ENCODE measurements around the gene NEURL1. TPM values are rescaled to one million over a fixed set of nuclear protein-coding genes. Genes with fewer than 3 reads are reported as not detected.

The NEURL1 gene
- total and polyA plus RNA-seq, 2 donors (not counting 3 experiments of a cell fraction or from before 2014, with no cell fraction given) = 0.06 to 0.22 TPM

GRCh38 chr10:103512591-103513379 is 19.3 kb downstream of the NEURL1 start:
- no peak for FAIRE-seq
- no peak for TF ChIP-seq CTCF (IDR thresholded peaks at IDR 0.05; ENCODE audit: extremely low read depth in 1 of 2, insufficient read depth in 1 of 2, low read depth in 1 of 2, low read length in 2 of 2)
- H3K4me1 ChIP-seq (ENCODE audit: control insufficient read depth, extremely low read depth, insufficient read depth, low read length) = peaks cover 8% of the 10 kb centered on the region
- peaks cover 0 to 1% of the 10 kb centered on the region in 2 experiments for H3K27me3 ChIP-seq (ENCODE audit: control insufficient read depth in 2 of 2, insufficient read depth in 2 of 2, low read length in 2 of 2)
- no peak overlapping the region for H3K9ac ChIP-seq (replicated peaks; ENCODE audit: extremely low read depth, insufficient read depth, low read length)
- dilution Hi-C loops (cut with MboI; ENCODE audit: extremely low pct_ligation_motif_present, low sequenced_read_pairs) = no loop called here
- H3K27ac ChIP-seq (ENCODE audit: insufficient read depth, low read depth, low read length) = no peak overlapping the region
- no peaks in the 10 kb centered on the region for H3K36me3 ChIP-seq (ENCODE audit: control insufficient read depth in 2 of 2, extremely low read depth in 1 of 2, insufficient read depth in 2 of 2, low read length in 2 of 2)
- no peaks in the 10 kb centered on the region for H3K9me3 ChIP-seq (replicated peaks; ENCODE audit: control insufficient read depth, insufficient read depth, low read length)
- no peak overlapping the region for H2AFZ ChIP-seq (ENCODE audit: low read depth, low read length)
- H3K9me1 ChIP-seq (replicated peaks; ENCODE audit: control insufficient read depth, extremely low read depth, insufficient read depth, low read length) = no peaks in the 10 kb centered on the region
- H3K4me3 ChIP-seq (replicated peaks in 1 of 3; ENCODE audit: insufficient read depth in 1 of 3, low read depth in 1 of 3, low read length in 3 of 3) = no peak overlapping the region
- no peak overlapping the region for H3K4me2 ChIP-seq (ENCODE audit: insufficient read depth, low read length)
- CTCF ChIA-PET = no interaction called here
- BruUV-seq (replicated peaks) = no TSS peak
- POLR2A ChIA-PET = no interaction called here
- no peaks in the 10 kb centered on the region for H3K79me2 ChIP-seq (ENCODE audit: control insufficient read depth, insufficient read depth, low read length)
- H4K20me1 ChIP-seq (replicated peaks; ENCODE audit: control insufficient read depth, extremely low read depth, insufficient read depth, low read length) = no peaks in the 10 kb centered on the region
- no peak for DNase-seq (ENCODE audit: low read depth, low spot score)
- intact Hi-C loops (cut with micrococcal nuclease) = no loop called here

GRCh38 chr10:103513380-103514060 is 20.0 kb downstream of the NEURL1 start:
- dilution Hi-C loops (cut with MboI; ENCODE audit: extremely low pct_ligation_motif_present, low sequenced_read_pairs) = no loop called here
- Histone ChIP-seq H3K4me3 (replicated peaks in 1 of 3; ENCODE audit: insufficient read depth in 1 of 3, low read depth in 1 of 3, low read length in 3 of 3) (no peak overlapping the region), H3K27ac (ENCODE audit: insufficient read depth, low read depth, low read length) (no peak overlapping the region), H3K36me3 (ENCODE audit: control insufficient read depth in 2 of 2, extremely low read depth in 1 of 2, insufficient read depth in 2 of 2, low read length in 2 of 2) (no peaks in the 10 kb centered on the region), H3K9me3 (replicated peaks; ENCODE audit: control insufficient read depth, insufficient read depth, low read length) (no peaks in the 10 kb centered on the region), H2AFZ (ENCODE audit: low read depth, low read length) (no peak overlapping the region), H3K27me3 (ENCODE audit: control insufficient read depth in 2 of 2, insufficient read depth in 2 of 2, low read length in 2 of 2) (peaks cover 0 to 1% of the 10 kb centered on the region in 2 experiments), H3K9me1 (replicated peaks; ENCODE audit: control insufficient read depth, extremely low read depth, insufficient read depth, low read length) (no peaks in the 10 kb centered on the region), H3K4me2 (ENCODE audit: insufficient read depth, low read length) (no peak overlapping the region), H3K79me2 (ENCODE audit: control insufficient read depth, insufficient read depth, low read length) (no peaks in the 10 kb centered on the region), H3K9ac (replicated peaks; ENCODE audit: extremely low read depth, insufficient read depth, low read length) (no peak overlapping the region), H4K20me1 (replicated peaks; ENCODE audit: control insufficient read depth, extremely low read depth, insufficient read depth, low read length) (no peaks in the 10 kb centered on the region), H3K4me1 (ENCODE audit: control insufficient read depth, extremely low read depth, insufficient read depth, low read length) (peaks cover 8% of the 10 kb centered on the region)
- ChIA-PET CTCF (no interaction called here), POLR2A (no interaction called here)
- TF ChIP-seq CTCF (IDR thresholded peaks at IDR 0.05; ENCODE audit: extremely low read depth in 1 of 2, insufficient read depth in 1 of 2, low read depth in 1 of 2, low read length in 2 of 2) = no peak
- FAIRE-seq (no peak), DNase-seq (ENCODE audit: low read depth, low spot score) (no peak)
- no TSS peak for BruUV-seq (replicated peaks)
- intact Hi-C loops (cut with micrococcal nuclease) = no loop called here

All from endothelial cell of umbilical vein (primary cell).